ENCODE measurements around the gene ABHD6.
"Not testable (repeated sequence)": the region's sequence is repeated elsewhere in the genome, so short reads cannot be mapped to it uniquely, and the experiment has no call there.

ABHD6 gene

DNA sequence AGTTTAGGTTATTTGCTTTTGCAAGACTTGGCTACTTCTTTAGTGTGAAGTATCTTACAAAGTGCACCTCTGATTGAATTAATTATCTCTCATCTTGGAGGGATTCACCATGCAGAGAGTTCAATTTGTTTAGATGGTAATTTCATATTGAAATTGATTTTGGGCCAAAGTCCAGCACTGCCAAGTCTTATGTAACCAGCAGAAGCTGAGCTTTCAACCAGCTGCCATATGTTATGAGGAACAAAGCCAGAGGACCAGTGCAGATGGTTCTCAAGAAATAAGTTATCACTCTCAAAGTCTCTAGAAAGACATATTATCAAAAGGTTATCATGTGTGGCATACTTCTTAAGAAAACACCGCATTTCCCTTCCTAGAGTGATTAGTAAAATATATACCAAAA is 29.0 kb downstream of the ABHD6 start:
- DNase-seq (ENCODE audit: low read depth, low spot score): no peak
- H3K4me3 ChIP-seq (ENCODE audit: low read length): no peak overlapping the region

DNA sequence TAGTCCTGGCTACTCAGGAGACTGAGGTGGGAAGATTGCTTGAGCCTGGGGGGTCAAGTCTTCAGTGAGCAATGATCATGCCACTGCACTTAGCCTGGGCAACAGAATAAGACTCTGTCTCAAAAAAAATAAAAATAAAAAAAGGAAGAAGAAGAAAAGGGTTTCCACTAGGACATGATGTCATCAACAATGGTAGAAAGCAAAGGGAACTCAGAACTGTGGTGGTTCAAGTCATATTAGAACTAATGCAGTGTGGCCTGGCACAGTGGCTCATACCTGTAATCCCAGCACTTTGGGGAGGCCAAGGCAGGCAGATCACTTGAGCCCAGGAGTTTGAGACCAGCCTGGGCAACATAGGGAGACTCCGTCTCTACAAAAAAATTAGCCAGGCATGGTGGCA is 30.0 kb downstream of the ABHD6 start:
- not testable (repeated sequence) for DNase-seq (ENCODE audit: low read depth, low spot score); H3K4me3 ChIP-seq (ENCODE audit: low read length)

DNA sequence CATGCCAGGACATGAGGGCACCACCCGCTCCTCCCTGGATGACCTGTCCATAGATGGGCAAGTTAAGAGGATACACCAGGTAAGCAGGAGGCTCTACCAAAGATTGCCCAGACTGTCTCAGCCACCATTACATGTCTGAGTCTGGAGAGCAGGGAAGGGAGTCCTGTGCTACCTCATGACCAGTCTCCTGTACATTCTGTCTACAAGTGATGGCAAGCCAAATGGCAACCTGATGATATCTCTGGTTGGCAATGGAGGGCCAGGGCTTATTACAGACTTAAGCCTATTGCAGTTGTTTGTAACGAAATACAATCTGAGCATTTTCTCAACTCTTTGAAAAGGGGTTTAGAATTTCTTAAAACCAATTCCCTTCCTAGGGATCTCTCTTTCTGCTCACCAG is 31.8 kb downstream of the ABHD6 start:
- H3K4me3 ChIP-seq (ENCODE audit: low read length): no peak overlapping the region
- no peak for DNase-seq (ENCODE audit: low read depth, low spot score)

DNA sequence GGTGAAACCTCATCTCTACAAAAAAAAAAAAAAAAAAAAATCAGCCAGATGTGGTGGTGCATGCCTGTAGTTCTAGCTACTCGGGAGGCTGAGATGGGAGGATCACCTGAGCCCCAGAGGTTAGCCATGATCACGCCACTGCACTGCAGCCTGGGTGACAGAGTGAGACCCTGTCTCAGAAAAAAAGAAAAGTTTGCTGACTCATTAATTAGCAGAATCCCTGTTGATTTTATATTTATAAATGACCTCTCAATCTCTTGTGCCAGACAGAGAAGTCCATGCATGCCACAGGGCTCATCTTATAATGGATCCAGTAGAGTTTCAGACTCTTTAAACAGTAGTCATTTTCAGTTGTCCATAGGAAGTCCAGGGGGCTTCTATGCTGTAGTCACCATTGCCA is 32.9 kb downstream of the ABHD6 start:
- H3K4me3 ChIP-seq (ENCODE audit: low read length): no peak overlapping the region
- no peak for DNase-seq (ENCODE audit: low read depth, low spot score)

DNA sequence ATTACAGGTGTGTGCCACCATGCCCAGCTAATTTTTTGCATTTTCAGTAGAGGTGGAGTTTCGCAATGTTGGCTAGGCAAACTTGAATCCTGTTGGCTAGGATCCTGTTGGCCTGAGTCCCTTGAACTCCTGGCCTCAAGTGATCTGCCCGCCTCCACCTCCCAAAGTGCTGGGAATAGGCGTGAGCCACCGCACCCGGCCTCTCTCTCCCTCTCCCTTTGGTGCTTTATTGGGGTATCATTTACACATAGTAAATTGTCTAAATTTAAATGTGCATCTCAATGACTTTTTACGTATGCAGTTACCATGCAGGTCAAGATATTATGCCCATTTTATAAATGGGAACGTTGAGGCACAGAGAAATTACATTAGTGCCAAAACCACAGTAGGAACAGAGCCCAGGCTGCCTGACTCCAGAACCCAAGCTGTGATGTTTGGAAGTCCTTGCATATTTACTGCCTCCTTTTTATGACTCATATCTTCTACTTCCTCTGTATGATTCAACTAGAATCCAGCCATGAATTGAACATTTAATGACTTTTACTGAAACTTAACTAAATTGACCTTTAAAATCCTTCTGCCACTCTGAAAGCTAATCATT is 34.4 kb downstream of the ABHD6 start:
- no peak for DNase-seq (ENCODE audit: low read depth, low spot score)
- no peak overlapping the region for H3K4me3 ChIP-seq (ENCODE audit: low read length)

DNA sequence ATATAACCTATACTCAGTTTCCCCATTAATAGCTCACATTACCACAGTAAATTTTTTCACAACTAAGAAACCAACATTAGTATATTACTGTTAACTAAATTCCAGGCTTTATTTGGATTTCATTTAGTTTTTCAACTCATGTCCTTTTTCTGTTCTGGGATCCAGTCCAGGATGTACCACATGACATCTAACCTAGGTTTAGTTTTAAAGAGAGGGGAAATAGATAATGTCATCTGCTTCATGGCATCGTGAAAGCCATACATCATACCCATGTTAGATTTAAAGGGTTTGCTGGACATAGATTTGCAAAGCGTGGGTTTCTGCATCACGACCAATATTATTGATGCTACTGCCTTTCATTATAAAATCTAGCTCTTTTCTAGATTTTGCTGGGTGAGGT is 35.3 kb downstream of the ABHD6 start:
- no peak overlapping the region for H3K4me3 ChIP-seq (ENCODE audit: low read length)

DNA sequence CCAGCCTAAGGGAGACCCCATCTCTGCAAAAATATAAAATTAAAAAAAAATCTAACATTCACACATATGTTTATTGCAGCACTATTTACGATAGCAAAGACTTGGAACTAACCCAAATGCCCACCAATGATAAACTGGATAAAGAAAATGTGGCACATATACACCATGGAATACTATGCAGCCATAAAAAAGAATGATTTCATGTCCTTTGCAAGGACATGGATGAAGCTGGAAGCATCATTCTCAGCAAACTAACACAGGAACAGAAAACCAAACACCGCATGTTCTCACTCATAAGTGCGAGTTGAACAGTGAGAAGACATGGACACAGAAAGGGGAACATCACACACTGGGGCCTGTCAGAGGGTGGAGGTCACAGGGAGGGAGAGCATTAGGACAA is 35.8 kb downstream of the ABHD6 start:
- not testable (repeated sequence) for DNase-seq (ENCODE audit: low read depth, low spot score)

More for the DNA sequence above, 35.3 kb downstream of the ABHD6 start:
- no peak for DNase-seq (ENCODE audit: low read depth, low spot score)

DNA sequence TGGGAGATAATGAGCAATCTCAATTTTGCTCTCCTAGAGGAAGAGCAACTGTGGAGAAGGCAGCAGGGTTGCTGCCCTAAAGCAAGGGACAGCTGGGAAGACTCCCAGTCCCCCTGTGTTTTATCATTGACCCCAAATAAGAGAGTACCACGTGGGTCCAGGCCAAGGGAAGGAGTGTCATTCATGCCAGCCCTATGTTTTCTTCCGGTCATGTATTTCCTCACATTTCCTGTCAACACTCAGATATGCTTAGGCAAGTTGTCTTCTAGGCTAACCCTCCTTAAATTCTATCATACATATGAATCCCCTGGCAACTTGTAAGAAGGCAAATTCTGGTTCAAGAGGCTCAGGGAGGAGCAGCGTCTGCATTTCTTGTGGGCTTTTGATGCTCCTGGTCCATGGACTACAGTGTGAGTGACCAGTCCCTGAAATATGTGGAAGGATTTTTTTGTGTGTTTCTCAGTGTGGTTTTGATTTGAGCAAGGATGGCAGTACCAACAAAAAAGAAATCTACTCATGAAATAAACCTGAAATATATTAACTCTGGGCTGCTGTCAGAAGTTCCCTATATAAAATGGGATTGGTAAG is 36.5 kb downstream of the ABHD6 start:
- H3K4me3 ChIP-seq (ENCODE audit: low read length): no peak overlapping the region
- no peak for DNase-seq (ENCODE audit: low read depth, low spot score)

More for the DNA sequence above, 35.8 kb downstream of the ABHD6 start:
- not testable (repeated sequence) for H3K4me3 ChIP-seq (ENCODE audit: low read length)

DNA sequence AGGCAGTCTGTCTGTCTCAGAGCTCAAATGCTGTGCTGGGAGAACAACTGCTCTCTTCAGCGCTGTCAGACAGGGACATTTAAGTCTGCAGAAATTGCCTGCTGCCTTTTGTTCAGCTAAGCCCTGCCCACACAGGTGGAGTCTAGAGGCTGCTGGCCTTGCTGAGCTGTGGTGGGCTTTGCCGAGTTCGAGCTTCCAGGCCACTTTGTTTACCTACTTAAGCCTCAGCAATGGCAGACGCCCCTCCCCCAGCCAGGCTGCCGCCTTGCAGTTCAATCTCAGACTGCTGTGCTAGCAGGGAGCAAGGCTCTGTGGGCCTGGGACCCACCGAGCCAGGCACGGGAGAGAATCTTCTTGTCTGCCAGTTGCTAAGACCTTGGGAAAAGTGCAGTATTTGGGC is 43.5 kb downstream of the ABHD6 start:
- no peak for DNase-seq (ENCODE audit: low read depth, low spot score)
- H3K4me3 ChIP-seq (ENCODE audit: low read length): no peak overlapping the region

DNA sequence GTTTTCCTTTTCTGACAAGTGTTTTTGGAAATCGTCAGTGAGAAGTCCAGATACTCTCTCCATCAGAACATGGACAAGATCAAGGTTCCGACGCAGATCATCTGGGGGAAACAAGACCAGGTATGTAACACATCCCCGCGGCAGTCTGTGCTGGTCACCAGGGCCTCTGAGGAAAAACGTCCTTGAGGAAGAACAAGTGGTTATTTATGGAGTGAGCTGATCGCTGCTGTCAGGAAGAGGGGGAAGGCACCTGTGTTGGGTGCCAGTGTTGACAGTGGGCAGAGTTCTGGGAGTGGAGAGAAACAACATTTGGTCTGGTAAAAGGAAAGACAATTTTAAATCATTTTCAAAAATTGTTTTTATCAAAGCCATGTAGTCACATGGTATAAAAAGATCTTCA is 47.7 kb downstream of the ABHD6 start:
- H3K4me3 ChIP-seq (ENCODE audit: low read length): no peak overlapping the region
- DNase-seq (ENCODE audit: low read depth, low spot score): no peak

DNA sequence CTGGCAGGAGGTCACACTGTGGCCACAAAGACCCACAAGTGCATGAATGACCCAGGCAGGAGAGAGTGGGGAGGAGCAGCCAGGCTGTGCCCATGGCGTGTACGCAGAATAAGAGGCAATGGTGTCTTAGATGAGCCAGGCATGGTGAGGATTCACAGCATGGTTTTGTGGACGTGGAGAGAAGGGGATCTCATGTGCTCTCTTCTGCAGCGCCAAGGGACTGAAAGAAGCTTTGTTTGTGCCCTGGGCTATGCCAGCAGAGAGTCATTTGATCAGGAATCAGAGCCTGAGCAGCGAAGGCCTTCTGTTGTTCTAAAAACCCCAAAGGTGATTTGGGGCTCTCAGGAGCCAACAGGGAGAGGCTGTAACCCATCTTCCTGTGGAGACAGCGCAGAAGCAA is 49.8 kb downstream of the ABHD6 start:
- DNase-seq (ENCODE audit: low read depth, low spot score): no peak

DNA sequence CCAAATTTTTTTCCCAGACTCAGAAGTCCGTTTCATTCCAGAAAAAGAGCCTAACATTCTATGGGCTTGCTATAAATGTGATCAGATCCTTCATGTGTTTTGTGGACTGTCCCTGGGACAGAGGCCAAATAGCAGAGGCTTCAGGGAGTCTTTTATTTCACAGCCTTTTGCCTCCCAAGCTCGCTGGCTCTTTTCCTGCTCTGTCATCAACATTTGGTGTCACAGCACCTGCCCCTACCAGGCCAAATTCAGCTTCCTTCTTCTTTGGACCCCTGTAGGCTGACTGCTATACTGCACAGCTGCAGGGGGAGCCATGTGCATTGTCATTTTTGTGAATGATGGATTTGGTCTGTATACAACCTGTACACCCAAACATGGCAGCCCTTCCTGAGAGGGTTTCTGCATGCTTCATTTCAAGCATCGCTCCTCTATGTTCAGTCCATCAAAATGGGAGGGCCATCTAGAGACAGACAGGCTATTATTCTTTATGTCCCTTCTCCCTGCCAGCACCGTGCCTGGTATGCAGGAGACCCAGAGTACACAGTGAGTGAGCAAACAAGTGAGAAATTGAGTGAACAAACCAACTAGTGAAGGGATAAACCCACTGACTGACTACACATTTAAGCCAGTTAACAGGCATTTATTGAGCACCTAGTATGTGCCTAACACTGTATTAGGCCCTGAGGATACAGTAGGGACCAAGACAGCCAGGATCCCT is 50.6 kb downstream of the ABHD6 start:
- no peak overlapping the region for H3K4me3 ChIP-seq (ENCODE audit: low read length)
- DNase-seq (ENCODE audit: low read depth, low spot score): no peak

More for the DNA sequence above, 49.8 kb downstream of the ABHD6 start:
- no peak overlapping the region for H3K4me3 ChIP-seq (ENCODE audit: low read length)

DNA sequence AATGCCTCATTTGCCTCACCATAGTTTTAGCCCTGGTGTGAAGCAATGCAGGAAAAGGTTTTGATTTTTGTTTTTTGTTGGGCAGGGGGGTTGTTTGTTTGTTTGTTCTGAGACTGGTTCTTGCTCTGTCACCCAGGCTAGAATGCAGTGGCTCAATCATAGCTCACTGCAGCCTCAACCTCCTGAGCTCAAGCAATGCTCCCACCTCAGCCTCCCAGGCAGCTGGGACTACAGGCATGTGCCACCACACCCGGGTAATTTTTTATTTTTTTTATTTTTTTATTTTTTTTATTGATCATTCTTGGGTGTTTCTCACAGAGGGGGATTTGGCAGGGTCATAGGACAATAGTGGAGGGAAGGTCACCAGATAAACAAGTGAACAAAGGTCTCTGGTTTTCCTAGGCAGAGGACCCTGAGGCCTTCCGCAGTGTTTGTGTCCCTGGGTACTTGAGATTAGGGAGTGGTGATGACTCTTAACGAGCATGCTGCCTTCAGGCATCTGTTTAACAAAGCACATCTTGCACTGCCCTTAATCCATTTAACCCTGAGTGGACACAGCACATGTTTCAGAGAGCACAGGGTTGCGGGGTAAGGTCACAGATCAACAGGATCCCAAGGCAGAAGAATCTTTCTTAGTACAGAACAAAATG is 51.5 kb downstream of the ABHD6 start:
- DNase-seq (ENCODE audit: low read depth, low spot score); H3K4me3 ChIP-seq (ENCODE audit: low read length): not testable (repeated sequence)

DNA sequence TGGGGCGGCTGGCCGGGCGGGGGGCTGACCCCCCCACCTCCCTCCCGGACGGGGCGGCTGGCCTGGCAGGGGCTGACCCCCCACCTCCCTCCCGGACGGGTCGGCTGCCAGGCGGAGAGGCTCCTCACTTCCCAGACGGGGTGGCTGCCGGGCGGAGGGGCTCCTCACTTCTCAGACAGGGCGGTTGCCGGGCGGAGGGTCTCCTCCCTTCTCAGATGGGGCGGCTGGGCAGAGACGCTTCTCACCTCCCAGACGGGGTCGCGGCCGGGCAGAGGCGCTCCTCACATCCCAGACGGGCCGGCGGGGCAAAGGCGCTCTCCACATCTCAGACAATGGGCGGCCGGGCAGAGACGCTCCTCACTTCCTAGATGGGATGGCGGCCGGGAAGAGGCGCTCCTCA is 52.9 kb downstream of the ABHD6 start:
- H3K4me3 ChIP-seq (ENCODE audit: low read length); DNase-seq (ENCODE audit: low read depth, low spot score): not testable (repeated sequence)

DNA sequence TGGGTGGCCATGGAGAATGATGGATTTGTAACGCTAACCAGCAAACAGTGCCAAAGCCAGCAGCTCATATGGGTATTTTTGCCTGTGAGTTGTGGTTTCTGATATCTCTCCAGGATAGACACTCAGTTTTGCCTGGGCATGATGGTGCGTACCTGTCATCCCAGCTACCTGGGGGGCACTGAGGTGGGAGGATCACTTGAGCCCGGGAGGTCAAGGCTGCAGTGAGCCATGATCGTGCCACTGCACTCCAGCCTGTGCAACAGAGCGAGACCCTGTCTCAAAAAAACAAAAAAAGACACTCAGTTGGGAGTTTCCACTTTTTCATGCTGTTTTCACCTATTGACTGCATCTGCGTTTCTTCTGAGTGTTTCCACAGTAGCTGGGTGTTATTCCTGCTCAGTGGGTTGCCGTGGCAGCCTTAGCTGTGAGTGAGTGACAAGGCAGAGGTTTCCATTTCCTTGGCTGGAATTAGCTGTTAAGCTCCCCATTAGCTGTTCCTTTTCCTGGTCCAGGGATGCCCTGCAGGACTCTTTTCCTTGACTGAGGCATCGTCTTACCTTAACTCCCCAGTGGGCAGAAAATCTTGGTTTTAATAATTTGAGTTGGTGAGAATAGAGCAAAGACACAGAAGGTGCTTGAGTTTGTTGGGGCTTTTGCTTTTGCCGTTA is 54.2 kb downstream of the ABHD6 start:
- no peak for DNase-seq (ENCODE audit: low read depth, low spot score)
- no peak overlapping the region for H3K4me3 ChIP-seq (ENCODE audit: low read length)

DNA sequence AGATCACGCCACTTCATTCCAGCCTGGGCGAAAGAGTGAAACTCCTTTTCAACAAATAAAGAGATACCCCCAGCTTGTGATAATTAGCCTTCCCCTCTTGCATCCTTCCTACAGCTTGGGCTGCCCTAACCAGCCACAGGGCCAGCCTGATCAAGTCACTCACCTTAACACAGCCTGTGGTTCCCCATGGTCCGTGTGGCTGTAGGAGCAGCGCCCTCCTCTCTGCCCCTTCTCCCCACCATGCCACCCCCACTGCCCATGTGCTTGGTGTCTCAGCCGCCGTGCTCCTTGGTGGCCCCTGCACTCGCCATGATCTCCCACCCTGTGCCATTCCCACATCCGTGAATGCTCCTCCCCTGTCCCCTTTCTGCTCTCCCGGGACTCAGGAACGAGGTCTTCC is 55.3 kb downstream of the ABHD6 start:
- H3K4me3 ChIP-seq (ENCODE audit: low read length): no peak overlapping the region
- DNase-seq (ENCODE audit: low read depth, low spot score): no peak

DNA sequence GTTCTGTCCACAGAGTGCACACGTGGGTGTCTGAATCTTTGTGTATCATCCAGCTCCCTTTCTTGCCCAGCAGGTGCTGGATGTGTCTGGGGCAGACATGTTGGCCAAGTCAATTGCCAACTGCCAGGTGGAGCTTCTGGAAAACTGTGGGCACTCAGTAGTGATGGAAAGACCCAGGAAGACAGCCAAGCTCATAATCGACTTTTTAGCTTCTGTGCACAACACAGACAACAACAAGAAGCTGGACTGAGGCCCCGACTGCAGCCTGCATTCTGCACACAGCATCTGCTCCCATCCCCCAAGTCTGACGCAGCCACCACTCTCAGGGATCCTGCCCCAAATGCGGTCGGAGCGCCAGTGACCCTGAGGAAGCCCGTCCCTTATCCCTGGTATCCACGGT is 55.9 kb downstream of the ABHD6 start:
- H3K4me3 ChIP-seq (ENCODE audit: low read length): no peak overlapping the region
- DNase-seq (ENCODE audit: low read depth, low spot score): no peak

DNA sequence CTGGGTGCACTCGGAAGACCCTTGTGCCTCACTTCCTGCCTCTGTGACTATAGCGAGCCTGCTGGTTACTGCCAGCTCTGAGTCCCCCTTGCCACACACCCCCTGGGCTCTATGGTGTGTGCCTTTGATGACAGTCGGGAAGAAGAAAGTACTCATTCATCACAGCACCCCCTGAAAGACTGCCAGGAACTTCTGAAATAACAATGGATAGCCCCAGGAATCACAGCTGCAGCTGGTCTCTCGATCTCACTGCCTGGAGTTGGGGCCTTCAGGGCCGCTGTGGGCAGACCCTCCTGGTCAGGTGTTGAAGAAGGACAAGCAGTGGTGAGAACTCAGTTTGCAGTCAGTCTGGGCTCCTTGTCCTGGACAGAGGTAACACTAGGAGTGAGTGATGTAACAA is 58.7 kb downstream of the ABHD6 start:
- DNase-seq (ENCODE audit: low read depth, low spot score): no peak

DNA sequence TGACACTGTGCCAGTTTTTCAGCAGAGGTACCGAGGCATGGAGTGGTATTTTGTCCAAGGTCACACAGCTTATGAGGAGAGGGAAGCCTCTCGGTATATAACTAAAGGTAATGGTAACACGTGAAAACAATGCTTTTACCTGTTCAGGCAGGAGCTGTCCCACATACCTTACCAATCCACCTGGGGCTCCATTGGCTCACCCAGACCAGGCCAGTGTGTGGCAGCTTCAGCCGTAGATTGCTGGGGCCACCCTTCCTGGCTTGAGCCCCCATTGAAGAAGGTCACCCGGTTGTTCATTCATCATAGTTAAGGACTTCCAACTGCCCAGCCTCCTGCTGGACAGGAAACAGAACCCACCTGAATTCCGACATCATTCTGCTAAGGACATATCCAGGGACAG is 59.3 kb downstream of the ABHD6 start:
- no peak for DNase-seq (ENCODE audit: low read depth, low spot score)
- no peak overlapping the region for H3K4me3 ChIP-seq (ENCODE audit: low read length)

More for the DNA sequence above, 58.7 kb downstream of the ABHD6 start:
- H3K4me3 ChIP-seq (ENCODE audit: low read length): no peak overlapping the region

DNA sequence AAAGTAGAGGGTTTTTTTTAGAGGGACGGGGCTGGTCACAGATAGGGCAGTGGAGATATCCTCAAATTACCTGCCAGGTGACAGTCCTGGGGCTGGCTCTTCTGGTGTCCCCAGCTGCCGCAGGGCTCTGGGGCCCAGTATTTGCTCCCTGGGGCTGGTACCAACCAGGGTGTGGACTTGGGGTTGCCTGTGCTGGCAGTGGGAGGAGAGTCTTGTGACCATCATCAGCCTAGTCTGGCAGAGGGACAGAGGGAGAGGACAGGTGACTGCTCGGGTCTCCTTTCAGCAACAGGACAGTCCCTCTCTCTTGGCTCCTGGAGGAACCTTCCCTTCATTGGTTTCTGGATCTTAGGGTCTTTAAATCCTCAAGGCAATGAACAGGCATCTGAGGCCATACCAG is 60.6 kb downstream of the ABHD6 start:
- no peak for DNase-seq (ENCODE audit: low read depth, low spot score)
- H3K4me3 ChIP-seq (ENCODE audit: low read length): no peak overlapping the region
